SKM-1 (cell line): ENCODE measurements around the gene TNRC6B.

Experiments
- DNase-seq: peaks from one replicate; lab custom pipeline; 2025; ENCODE audit not compliant: unreplicated experiment; lab: John Stamatoyannopoulos, UW

The TNRC6B gene

DNA sequence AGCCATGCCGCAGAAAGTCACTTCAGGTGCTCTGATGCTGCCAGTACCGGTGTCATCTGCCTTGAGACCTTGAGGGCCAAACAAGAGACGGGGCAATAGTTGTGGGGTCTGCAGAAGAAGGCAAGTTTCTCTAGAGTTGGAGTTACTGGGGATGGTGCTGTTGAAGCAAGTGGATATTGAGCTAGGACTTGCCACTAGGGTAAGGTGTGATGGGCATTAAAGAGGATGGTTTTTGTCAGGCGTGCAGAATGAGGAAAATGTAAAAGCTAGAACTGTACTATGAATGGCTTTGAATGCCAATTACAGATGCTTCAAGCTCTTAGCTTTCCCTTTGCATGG is 61.6 kb downstream of the TNRC6B start:
- DNase-seq: no peak

GRCh38 chr22:40240160-40240559 is 62.4 kb downstream of the TNRC6B start:
- no peak for DNase-seq

GRCh38 chr22:40240686-40241085 is 63.0 kb downstream of the TNRC6B start:
- DNase-seq: no peak

- no peak for DNase-seq
These were observed 63.6 kb downstream of the TNRC6B start for GRCh38 chr22:40241200-40241763.

DNA sequence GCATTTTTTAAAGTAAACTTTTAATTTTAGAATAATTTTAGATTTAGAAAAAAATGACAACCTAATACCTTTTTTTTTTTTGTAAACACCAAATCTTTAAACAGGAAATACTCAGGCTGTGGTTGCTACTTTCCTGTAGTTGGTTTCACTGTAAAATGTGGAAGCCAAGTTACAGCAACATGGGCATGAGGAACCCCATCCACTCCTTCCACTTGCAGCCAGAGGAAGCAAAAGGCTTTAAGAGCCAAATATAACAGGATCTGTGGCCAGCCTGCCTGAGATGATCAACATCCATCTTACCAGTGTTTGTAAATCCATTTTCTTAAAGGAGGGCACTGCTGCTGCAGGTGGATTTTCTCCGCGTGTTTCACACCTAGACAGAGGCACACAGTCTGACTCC is 66.2 kb downstream of the TNRC6B start:
- DNase-seq: peak; percentile 20

GRCh38 chr22:40244586-40244985 is 66.9 kb downstream of the TNRC6B start:
- DNase-seq: no peak

GRCh38 chr22:40247976-40248375 is 70.3 kb downstream of the TNRC6B start:
- DNase-seq: no peak

- no peak for DNase-seq
These were observed 71.6 kb downstream of the TNRC6B start for GRCh38 chr22:40249286-40249685.

- no peak for DNase-seq
These were observed 72.9 kb downstream of the TNRC6B start for GRCh38 chr22:40250608-40251007.

- no peak for DNase-seq
These were observed 73.4 kb downstream of the TNRC6B start for GRCh38 chr22:40251106-40251505.

DNA sequence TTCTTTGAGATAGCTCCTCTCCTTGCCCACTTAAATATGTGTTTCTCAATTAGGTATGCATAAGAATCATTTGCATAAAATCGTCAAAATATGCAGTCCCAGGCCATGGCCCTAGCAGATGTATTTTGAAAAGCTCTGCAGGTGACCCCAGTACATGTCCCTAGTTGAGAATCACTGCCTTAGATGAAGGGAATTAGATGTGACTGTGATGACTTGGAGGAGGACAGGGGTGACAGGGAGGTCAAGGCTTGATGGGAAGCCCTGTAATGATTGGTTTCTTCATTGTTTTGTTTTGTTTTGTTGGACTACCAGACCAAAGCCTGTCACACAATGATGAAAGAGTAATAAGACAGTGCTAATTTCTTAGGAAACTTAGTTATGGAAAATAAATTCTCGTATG is 74.4 kb downstream of the TNRC6B start:
- DNase-seq: no peak

GRCh38 chr22:40256516-40256915 is 78.8 kb downstream of the TNRC6B start:
- DNase-seq: no peak

DNA sequence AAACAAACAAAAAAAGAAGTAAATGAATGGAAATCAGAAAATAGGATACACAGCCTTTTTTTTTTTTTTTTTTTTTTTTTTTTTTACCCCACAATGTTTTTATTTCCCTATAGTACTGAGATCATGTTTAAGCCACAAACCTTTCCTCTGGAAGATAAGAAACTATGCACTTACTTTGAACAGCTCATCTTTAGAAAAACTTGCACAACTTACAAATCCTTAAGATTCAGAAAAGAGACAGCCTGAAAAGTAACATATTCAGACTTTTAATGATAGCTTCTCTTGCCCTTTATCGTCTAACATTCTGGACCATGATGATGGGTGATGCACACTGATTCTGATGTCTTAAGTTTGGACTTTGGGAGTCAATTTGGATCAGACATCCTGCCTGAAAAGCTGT is 80.3 kb downstream of the TNRC6B start:
- no peak for DNase-seq

DNA sequence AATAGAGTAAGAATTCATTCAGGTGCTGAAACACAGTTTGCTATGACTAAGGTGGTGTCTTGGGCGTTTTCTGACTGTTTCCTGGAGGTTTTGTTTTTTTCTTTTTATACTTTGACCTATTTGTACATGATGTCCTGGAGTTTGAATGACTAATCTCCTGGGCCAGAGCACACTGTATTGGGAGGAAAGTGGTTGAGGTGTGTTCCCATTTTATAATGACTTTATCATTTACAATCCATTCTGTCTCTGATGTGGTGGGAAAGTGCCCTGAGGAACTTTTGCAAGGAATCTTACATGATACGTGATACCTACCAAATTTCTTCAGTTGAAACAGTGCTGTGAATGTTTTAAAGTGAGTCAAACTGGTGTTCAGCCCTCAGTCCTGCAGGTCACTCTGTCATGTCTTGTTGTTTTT is 80.8 kb downstream of the TNRC6B start:
- no peak for DNase-seq

DNA sequence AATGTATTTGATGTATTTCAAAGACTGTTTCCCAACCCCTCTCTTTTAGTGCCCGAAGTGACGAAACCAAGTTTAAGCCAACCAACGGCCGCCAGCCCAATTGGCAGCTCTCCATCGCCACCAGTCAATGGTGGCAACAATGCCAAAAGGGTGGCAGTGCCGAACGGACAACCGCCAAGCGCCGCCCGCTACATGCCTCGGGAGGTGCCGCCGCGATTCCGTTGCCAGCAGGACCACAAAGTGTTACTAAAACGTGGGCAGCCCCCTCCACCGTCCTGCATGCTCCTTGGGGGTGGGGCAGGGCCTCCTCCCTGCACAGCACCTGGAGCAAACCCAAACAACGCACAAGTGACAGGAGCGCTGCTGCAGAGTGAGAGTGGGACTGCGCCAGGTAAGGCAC is 84.1 kb downstream of the TNRC6B start:
- no peak for DNase-seq

DNA sequence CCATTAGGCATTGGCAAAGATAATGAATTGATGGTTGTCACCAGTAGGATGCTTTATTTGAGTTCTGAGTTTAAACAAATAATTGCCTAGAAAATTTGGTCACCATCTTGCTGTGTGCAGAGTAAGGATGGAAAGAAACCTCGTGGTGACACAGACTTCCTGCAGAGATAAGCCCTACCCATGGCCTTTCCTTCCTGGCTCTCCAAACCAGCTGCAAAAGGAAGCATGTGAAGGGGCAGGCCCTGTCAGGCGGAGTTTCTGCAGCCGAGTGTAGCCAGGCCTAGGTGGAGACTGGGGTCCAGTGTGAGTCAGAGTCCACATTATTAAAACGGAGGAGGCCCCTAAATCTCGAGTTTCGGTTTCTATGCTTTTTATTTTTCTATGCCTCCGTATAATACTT is 85.5 kb downstream of the TNRC6B start:
- DNase-seq: no peak

GRCh38 chr22:40265783-40266182 is 88.1 kb downstream of the TNRC6B start:
- DNase-seq: no peak

- no peak for DNase-seq
These were observed 92.3 kb downstream of the TNRC6B start for GRCh38 chr22:40270031-40270430.

DNA sequence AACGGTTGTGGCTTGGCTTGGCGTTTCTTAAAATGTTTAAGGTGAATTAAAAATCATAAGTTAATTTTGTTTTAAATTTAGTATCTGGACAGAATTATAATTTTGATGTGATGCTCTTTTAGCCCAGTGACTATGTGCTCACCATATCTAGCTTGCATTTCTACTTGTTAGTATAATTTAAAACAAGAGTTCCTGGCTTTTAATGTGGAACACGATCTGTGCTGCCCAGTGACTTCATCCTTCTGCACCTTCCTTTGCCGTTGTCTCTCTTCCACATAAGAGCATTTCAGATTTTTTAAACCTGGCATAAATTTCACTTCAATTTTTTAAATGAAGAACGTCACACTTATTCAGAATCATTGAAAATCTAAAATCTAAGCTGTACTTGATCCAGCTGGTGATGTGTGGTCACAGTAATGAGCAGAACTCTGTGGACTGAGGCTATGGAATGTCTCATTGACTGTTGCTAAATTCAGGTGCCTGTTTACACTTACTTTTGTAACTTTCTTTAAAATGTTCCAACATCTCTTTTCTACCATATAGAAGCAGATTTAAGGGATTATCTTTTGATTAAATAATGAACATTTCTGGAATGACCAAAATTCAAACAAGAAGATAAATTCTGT is 93.1 kb downstream of the TNRC6B start:
- no peak for DNase-seq

- DNase-seq: no peak
These were observed 93.7 kb downstream of the TNRC6B start for GRCh38 chr22:40271440-40271839.

DNA sequence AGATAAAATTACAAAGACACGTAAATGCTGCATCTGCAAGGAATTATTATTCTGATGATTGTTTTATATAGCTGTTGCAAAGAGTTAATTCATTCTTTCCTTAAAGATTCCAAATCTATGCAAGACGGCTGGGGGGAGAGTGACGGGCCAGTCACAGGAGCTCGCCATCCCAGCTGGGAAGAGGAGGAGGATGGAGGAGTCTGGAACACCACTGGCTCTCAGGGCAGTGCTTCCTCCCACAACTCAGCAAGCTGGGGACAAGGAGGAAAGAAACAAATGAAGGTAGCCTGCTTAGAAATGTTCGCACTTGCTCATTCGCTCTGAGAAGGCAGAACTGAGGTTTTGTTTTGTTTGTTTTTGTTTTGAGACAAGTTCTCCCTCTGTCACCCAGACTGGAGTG is 95.6 kb downstream of the TNRC6B start:
- no peak for DNase-seq

DNA sequence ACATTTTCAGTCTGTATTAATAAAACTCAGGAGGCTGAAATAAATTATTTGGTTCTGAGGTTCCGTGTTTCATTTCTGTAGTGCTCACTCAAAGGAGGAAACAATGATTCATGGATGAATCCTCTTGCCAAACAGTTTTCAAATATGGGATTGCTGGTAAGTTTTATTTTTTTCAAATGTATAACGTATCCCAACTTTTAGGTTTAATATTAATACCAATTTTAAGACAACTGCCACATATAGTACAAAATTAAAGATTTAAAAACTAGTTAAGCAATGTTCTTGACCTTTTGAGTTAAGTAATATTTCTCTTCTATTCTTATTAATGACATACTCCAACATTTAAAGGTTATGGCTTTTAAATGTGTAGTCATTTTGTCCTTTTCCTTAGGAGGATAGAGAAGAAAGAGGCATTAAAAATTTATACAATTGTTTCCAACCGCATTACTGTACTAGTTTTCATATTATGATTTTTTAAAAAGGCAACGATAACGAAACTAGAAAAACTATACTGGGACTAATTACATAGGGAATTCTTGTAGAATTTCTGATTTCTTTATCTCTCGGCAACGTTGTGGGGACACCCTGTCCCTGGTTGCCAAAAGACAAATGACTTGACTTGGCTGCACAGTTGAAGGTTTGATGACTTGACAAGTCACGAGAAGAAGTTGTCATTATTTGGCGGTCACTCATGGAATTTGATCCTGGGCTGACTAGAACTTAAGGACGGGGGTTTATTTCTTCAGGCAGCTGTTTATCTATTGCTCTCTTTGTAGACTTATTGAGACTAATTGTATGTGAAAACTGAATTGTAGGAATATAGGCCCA is 99.5 kb downstream of the TNRC6B start:
- DNase-seq: no peak

DNA sequence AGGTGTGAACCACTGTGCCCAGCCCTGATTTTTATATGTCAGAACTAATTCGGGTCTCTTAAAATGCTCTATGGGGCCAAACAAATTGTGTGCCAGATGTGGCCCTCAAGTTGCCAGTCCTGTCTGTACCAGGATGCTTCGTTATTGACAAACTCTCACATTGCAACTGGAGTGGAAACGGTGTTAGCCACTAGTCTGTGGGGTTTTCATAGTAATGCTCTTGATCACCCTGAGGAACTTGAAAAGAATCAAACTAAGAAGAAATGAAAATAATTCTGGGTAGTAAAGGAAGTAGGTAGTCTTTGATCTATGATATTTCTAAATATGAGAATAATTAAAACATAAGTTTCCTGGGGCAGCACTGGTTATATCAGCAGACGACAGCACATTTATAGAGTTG is 101.3 kb downstream of the TNRC6B start:
- no peak for DNase-seq
